ENCODE measurements around the gene PDHX. TPM values are rescaled to one million over a fixed set of nuclear protein-coding genes. Genes with fewer than 3 reads are reported as not detected.
A peak's percentile ranks its signal among the peaks of the same experiment; 100 is the strongest.
"Not testable (repeated sequence)": the region's sequence is repeated elsewhere in the genome, so short reads cannot be mapped to it uniquely, and the experiment has no call there.

The PDHX gene
- total RNA-seq, 1 experiment from 2014 or later: 48.8 TPM

- in situ Hi-C loops (cut with HindIII; ENCODE audit: low pct_unique_long_range_greater_than_20kb, low sequenced_read_pairs); DNase-seq (ENCODE audit: low read depth, low spot score): not testable (repeated sequence)
Measured at GRCh38 chr11:35023940-35024339, 107.5 kb downstream of the PDHX start.

GRCh38 chr11:35028007-35028406, 111.6 kb downstream of the PDHX start:
- in situ Hi-C loops (cut with HindIII; ENCODE audit: low pct_unique_long_range_greater_than_20kb, low sequenced_read_pairs): not testable (repeated sequence)

DNA sequence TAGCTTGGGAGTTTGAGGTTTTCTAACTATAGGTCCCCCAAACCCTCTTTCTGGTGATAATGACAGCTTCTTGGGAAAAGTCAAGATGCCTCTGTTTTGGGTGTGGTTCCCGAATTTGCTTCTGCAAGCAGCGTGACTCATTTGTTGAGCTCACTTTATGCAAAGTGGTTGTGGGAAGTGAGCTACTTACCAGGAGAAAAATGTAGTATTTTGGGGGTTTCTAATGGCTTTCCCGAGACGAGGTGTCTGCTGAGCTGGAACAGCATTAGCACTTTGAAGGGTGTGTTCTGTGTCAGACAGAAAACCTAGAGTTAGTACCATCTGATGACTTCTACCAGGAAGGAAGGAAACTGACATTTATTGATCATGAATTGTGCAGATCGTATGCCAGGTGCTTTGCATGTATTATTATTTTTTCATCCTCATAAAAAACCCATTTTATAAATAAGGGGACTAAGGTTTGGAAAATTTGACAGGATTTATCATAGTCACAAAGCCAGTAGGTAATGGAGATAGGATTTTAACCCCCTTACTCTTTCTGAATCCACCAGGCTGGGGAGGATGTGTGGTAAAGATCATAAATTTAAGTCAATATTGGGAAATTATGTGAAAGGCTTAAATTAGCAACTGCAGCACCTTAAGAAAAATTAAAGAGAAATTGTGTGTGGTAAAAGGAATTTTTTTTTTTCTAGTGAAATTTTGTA, 113.7 kb downstream of the PDHX start:
- in situ Hi-C loops (cut with HindIII; ENCODE audit: low pct_unique_long_range_greater_than_20kb, low sequenced_read_pairs): no loop called here

More at GRCh38 chr11:35028007-35028406, 111.6 kb downstream of the PDHX start:
- not testable (repeated sequence) for DNase-seq (ENCODE audit: low read depth, low spot score)

DNA sequence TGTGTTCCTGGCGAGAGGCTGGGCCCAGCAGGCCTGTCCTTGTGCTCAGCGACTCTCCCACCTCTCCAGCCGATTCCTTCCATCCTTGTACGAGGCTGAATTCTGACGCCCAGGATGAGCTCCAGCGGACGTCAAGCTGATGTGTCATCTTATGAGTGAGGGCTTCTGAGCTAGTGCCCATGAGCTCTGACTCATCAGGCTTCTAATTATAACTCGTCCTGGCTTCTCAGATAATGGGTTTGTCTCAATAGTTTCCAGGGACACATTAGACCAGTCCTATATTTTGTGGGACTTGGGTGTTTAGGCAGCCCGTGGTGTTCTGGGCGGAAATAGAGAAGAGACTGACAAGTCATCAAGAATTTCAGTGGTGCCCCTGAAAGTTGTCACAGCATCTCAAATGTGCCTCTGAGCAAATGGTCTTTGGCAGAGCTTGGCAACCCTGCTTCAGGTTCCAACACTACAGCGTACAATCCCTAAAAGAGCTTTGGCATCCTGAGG, 114.3 kb downstream of the PDHX start:
- DNase-seq (ENCODE audit: low read depth, low spot score): peak; percentile 87

More for the DNA sequence above, 113.7 kb downstream of the PDHX start:
- DNase-seq (ENCODE audit: low read depth, low spot score): no peak

DNA sequence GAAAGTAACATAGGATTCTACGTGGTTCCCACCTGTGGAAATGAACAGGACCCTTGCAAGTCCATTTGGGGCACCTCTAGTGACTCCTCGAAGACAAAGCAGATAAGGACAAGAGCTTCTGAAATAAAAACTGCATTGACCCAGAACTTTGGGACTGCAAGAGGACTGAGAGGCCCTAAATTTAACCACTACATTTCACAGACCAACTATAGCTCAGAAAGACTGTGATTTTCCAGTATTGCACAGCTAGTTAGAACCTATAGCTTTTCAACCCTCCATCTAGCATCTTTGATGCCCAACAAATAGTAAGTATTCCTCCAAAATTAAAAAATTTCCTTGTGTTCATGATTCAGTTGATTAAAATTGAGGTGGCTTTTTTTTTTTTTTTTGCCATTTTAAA, 114.9 kb downstream of the PDHX start:
- in situ Hi-C loops (cut with HindIII; ENCODE audit: low pct_unique_long_range_greater_than_20kb, low sequenced_read_pairs): no loop called here
- DNase-seq (ENCODE audit: low read depth, low spot score): no peak

More for the DNA sequence above, 114.3 kb downstream of the PDHX start:
- in situ Hi-C loops (cut with HindIII; ENCODE audit: low pct_unique_long_range_greater_than_20kb, low sequenced_read_pairs): no loop called here

DNA sequence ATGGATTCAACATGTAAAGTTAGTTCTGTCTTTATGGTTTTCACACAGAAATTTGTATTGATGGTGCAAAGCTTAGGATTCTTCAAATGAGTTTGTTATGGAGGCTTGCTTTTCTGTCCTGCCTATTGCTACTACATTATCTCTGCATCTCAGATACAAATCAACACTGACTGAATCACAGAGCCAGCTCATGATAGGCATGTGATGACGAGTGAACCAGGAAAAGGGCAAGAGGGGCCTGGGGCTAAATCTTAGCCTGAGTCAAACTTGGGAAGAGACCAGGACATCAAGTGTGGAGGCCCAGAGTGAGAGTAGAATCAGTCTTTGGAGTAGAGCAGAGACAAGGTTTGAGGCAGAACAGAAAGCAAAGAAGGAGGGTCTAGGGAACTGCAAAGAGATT, 115.4 kb downstream of the PDHX start:
- DNase-seq (ENCODE audit: low read depth, low spot score): peak; percentile 95
- in situ Hi-C loops (cut with HindIII; ENCODE audit: low pct_unique_long_range_greater_than_20kb, low sequenced_read_pairs): no loop called here

GRCh38 chr11:35033011-35033410, 116.6 kb downstream of the PDHX start:
- in situ Hi-C loops (cut with HindIII; ENCODE audit: low pct_unique_long_range_greater_than_20kb, low sequenced_read_pairs): no loop called here
- no peak for DNase-seq (ENCODE audit: low read depth, low spot score)

DNA sequence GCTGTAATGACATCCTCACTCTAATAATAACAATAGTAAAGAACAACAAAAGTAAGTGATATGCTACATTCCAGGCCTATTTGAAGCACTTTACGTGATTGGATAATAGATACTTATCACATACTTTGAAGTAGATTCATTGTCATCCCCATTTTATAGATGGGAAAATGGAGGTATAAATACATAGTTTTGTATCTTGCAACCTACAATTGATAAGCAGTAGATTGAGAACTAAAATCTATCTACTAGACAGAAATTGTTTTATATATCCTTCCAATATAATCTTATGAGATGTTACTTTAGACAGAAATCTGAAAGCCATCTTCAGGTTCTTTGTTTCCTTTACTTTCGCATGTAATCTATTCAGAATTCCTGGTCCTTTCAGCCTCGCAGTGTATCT, 118.0 kb downstream of the PDHX start:
- in situ Hi-C loops (cut with HindIII; ENCODE audit: low pct_unique_long_range_greater_than_20kb, low sequenced_read_pairs): no loop called here
- DNase-seq (ENCODE audit: low read depth, low spot score): no peak

DNA sequence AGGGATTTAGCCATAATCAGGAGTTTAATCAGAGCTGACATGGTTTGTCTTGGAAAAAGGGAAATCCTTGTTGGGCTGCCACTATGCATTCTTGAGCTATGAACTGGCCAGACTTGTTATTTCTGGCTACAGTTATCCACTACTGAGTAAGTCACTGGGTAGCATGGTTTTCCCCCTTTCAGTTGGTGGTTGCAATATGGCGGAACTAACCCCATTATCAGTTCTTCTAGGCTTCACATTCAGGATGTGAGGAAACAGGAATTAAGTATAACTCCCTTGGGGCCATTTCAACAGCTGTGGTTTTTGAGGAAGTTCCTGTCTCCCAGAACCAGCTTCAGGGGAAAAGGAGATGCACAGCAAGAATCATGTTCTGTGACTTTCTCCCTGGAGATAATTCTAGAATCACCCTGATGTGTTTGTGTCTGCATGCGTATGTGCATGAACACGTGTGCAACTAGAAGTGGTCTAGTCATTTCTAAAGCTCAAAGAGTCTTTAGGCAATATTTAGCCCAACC, 119.5 kb downstream of the PDHX start:
- in situ Hi-C loops (cut with HindIII; ENCODE audit: low pct_unique_long_range_greater_than_20kb, low sequenced_read_pairs): no loop called here
- DNase-seq (ENCODE audit: low read depth, low spot score): peak; percentile 42

DNA sequence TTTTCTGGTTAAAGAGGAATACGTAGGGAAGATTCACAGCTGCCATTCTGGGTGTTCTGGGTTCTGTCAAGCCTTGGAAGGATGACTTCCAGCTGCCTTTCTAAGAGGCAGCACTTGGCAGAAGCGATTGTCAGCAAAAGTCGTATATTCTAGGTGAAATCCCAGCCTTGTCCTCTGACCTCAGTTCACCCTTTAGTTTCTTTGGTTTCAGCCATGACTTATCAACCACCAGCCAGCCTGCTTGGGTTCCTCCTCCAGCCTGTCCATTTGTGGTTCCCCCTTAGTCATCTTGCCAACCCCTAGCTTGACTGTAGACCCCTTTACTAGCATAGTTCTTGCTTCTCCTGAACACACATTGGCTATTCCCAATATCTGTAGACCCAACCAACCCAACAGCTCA, 120.2 kb downstream of the PDHX start:
- in situ Hi-C loops (cut with HindIII; ENCODE audit: low pct_unique_long_range_greater_than_20kb, low sequenced_read_pairs): no loop called here
- DNase-seq (ENCODE audit: low read depth, low spot score): no peak

- DNase-seq (ENCODE audit: low read depth, low spot score): no peak
- in situ Hi-C loops (cut with HindIII; ENCODE audit: low pct_unique_long_range_greater_than_20kb, low sequenced_read_pairs): no loop called here
Measured at GRCh38 chr11:35038211-35038928, 122.0 kb downstream of the PDHX start.

DNA sequence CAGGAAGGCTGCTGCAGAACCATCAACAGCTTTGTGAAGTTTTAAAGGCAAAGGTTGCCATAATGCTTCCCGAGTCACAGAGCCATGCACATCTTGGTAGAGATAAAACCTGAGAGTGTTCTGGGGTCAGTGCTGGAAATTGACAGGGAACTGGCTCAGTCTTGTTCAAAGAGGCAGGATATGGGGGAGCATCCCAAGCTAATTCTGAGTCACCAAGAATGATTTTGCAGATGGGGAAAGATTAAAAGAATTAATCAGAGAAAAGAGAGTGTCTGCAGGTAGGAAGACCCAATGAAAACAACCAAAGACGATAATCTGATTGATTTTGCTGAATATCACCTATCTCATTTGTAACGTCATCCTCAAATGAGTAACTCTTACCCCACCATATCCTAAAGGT, 122.7 kb downstream of the PDHX start:
- no peak for DNase-seq (ENCODE audit: low read depth, low spot score)
- in situ Hi-C loops (cut with HindIII; ENCODE audit: low pct_unique_long_range_greater_than_20kb, low sequenced_read_pairs): no loop called here

- in situ Hi-C loops (cut with HindIII; ENCODE audit: low pct_unique_long_range_greater_than_20kb, low sequenced_read_pairs): no loop called here
- DNase-seq (ENCODE audit: low read depth, low spot score): no peak
Measured at GRCh38 chr11:35040221-35040942, 124.0 kb downstream of the PDHX start.

DNA sequence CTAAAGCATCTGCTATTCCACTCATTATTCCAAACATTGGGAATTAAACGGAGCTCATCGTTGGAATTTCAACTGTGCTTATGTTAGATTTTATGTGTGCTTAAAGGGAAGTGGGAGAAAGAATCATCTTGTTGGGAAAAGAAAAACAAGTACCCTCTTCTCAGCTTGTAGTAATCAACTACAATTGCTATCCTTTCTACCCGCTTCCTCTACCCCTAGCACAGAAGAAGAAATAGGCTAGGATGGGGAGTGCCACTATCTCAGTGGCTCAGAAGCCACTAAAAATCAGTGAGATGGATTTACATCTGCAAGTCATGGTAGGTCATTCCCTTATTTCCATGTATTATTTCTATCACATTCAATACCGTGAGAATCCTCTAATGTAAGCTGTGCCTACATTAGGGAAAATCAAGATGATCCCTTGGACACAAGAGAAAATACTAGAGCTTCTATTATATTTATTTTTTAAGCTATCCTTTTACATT, 124.7 kb downstream of the PDHX start:
- in situ Hi-C loops (cut with HindIII; ENCODE audit: low pct_unique_long_range_greater_than_20kb, low sequenced_read_pairs): no loop called here

GRCh38 chr11:35042224-35042623, 125.8 kb downstream of the PDHX start:
- no peak for DNase-seq (ENCODE audit: low read depth, low spot score)
- in situ Hi-C loops (cut with HindIII; ENCODE audit: low pct_unique_long_range_greater_than_20kb, low sequenced_read_pairs): no loop called here

More for the DNA sequence above, 124.7 kb downstream of the PDHX start:
- no peak for DNase-seq (ENCODE audit: low read depth, low spot score)

GRCh38 chr11:35042913-35043312, 126.5 kb downstream of the PDHX start:
- no peak for DNase-seq (ENCODE audit: low read depth, low spot score)
- in situ Hi-C loops (cut with HindIII; ENCODE audit: low pct_unique_long_range_greater_than_20kb, low sequenced_read_pairs): no loop called here

DNA sequence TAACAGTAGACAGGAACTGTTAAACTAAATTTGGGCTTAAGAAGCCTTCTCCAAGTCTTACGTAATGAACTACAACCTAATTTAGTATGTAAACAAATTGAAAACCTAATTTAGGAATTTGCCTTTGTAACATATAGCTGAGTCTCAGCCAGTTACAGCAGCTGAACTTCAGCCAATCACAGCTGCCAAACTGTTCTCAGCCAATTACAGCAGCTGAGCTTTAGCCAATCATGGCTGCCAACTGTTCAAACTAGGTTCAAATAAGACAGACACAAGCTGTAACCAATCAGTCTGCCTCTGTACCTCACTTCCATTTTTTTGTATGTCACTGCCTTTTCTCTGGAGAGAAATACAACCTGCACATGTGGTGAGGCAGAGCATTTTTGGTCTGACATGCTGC, 127.5 kb downstream of the PDHX start:
- in situ Hi-C loops (cut with HindIII; ENCODE audit: low pct_unique_long_range_greater_than_20kb, low sequenced_read_pairs): no loop called here
- no peak for DNase-seq (ENCODE audit: low read depth, low spot score)

DNA sequence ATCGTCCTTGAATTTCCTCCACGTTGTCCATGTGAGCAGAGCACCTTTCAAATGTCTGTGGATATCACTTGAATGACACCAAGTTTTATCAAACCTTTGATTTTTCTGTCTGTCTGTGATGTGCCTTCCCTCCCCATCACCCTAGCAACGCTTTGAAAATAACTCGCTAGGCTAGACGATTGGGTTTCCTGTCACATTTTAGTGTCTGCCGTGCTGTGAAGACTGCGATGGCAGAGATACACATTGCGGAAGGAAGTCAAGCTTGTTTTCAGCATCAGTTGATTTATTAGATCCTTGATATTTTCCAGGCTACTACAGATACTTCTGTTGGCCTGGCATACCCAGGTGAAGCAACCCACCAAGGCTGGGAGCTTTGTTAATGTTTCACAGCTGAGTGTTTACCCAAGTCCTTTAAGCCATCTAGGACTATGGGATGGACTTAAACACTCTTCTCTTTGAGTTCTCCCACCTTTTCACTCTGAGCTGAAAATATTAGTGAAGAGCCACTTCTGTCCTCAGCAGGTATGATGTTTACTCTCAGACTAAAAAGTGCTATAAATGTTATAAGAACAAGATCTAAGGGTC, 128.9 kb downstream of the PDHX start:
- in situ Hi-C loops (cut with HindIII; ENCODE audit: low pct_unique_long_range_greater_than_20kb, low sequenced_read_pairs): no loop called here
- no peak for DNase-seq (ENCODE audit: low read depth, low spot score)

Data from SK-MEL-5 (cell line).